SIG-M5 treated with dmso at 0.1 percent for 504 hours (cell line): ENCODE measurements around the gene CREBL2.
A peak's percentile ranks its signal among the peaks of the same experiment; 100 is the strongest.
"Not testable (repeated sequence)": the region's sequence is repeated elsewhere in the genome, so short reads cannot be mapped to it uniquely, and the experiment has no call there.

Experiments used
- DNase-seq: peaks from one replicate; lab custom pipeline; 2025; ENCODE audit not compliant: unreplicated experiment; lab: John Stamatoyannopoulos, UW

Gene CREBL2

DNA sequence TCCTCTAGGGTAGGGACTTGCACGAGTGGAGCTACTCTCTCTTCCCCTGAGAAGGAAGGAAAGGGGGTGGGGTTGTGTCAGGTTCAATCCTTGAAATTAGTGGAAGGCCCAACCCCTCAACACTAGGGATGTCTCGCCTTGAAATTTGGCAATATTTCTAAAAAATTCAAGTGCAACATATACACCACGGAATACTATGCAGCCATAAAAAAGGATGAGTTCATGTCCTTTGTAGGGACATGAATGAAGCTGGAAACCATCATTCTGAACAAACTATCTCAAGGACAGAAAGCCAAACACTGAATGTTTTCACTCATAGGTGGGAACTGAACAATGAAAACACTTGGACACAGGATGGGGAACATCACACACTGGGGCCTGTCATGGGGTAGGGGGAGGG, 15.1 kb upstream of the CREBL2 start:
- DNase-seq: not testable (repeated sequence)

DNA sequence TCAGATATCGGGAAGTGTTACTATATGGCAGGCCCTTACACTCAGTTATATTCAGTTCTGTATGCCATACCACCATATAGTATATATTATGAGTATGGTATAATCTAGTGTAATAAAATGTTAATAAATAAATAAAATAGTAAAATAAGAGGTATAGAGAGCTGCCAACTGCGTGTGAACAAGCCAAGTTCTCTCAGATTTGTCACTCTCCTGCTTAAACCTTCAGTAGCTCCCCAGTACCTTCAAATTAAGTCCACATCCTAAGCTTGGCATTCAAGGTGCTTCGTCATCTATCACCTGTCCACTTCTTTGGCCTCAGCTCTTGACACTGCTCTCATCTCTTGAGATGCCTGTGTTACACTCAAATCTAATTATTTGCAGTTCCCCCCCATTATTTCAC, 12.8 kb upstream of the CREBL2 start:
- DNase-seq: no peak

DNA sequence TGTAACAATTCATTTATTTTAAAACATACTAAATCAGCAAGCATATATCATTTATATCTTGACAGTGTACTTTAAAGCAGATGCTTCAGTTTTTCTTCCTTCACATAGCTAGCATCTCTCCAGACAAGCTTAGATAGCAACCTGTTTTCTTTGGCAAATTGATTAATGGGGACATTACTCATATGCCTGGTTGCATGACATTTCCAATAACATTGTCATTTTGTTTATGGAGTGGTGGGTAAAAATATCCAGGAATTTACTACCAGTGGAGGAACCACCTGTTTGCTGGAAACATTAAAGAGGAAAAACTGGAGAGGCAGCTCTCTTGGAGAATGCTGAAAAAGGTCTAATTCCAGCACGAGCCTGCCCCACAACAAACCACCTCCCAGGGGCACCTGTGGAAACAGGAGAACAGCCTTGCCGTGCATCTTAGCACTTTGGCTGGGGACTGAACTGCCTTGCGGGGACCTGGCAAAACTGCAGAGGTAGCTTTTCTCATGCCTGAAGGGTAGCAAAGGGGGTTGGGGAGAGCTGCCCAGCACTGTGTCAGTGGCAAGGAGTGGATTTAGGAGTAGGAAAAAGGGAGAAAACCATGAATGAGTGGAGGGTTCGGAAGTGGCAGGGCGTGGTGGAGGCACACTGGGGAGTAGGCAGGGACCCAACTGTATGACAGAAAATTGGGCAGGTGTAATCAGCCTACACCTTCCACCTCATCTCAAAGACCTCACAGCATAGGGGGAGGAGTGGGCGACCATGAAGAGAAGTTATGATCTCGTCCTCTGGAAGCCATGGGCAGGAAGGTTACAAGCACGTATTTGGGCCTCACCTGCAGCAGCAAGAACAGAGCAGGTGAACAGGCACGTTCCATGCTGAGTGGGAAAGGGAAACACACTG, 11.7 kb upstream of the CREBL2 start:
- DNase-seq: no peak

DNA sequence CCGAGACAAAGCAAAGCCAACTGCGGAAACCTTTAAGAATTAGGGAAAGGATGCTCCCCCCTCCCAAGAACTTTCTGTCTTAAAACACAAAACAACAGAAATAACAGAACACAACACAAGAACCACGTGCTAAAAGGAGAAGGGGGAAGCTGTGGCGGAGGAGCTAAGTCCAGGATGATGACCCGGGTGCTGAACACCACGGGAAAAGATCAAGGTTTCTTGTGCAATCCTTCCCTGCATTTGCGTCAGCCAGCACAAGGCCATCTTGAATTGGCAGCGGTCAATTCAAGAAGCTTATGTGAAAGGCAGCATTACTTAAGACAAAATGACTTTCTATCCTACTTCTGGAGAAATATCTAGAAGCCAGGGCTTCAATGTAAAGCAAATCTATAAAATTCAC, 11.0 kb upstream of the CREBL2 start:
- DNase-seq: no peak

DNA sequence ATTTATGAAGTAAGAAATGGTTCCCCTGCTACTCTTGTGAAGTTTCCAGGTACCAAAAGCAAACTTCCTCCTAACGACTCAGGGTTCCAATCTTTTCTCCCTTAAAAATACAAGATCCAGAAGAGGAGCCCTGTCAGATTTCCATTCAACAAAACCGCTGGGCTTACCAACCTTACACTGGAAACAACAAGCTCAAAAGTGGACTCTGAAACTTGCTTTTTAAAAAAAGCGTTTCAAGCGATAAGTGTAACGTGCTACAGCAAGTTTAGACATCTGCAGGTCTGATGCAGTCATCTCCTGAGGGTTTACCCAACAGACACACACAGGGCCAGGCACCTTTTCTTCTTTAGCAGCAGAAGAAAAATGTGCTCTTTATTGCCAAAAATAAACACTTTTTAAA, 6.9 kb upstream of the CREBL2 start:
- no peak for DNase-seq

DNA sequence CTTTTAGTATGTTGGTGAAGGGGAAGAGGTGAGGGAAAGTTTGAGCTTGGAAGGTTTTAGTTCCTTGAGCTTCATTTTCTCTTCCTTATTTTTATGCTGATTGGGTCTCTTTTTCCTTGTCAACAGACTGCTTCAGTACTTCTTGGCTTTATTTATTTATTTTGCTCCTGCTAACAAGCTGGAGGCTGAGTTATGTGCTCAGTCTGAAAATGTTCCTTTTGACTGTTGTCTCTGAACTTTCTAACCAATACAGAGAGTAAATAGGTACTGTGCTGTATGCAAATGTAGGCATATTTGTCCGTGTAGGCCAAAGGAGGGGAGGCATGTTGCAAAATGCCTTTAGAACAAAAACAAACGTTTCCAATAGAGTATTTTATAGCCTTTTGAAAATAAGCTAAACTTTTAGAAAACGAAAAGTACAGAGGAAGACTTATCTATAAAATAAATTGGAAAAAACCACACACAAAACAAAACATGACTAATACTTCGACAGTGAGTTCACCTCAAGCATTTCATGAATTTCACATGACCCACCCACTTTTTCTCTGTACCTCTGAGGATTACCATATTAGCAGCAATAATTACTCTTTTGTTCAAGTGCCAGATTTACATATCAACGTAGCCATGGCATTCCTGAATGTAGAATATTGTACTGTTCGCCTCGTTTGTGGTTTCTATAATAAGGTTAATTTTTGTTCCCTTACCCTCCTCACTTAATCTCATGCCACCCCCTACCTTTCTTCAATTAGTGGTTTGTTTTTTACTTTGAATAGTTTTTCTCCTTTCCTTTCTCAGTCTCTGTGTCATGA, 4.7 kb upstream of the CREBL2 start:
- peak; percentile 49 for DNase-seq

DNA sequence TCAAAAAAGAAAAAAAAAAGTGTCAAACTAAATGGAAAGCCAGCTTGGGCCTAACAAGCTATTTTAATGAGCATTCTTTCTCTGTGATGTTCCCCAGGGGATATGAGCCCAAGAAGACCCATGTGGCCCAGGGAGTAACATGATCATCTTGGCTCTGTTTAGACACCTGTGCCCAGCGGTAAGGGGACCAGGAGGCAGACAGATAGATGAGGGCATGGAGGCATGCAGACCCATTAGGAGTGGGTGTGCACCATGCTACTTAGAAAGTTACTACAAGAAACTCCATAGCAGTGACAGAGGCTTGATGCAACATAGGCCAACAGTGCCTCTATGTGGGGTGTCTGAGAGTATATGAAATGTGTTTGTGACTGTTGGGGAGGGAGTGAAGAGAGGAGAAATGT, 3.1 kb upstream of the CREBL2 start:
- DNase-seq: no peak

DNA sequence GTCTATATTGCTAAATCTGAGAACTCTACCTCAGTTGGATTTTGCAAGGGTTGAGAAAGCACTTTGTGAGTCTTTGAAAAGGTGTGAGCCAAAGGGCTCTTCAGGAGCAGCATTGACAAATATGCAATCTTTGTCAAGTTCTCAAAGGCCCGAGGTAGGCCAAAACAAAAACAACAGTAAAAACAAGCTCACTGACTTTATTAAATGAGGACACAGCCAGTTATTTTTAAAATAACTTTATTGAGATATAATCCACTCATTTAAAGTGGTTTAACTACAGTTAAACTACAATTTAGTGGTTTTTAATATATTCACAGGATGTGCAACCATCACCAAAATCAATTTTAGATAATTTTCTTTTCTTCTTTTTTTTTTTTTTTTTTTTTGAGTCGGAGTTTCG, 2.0 kb upstream of the CREBL2 start:
- DNase-seq: no peak

DNA sequence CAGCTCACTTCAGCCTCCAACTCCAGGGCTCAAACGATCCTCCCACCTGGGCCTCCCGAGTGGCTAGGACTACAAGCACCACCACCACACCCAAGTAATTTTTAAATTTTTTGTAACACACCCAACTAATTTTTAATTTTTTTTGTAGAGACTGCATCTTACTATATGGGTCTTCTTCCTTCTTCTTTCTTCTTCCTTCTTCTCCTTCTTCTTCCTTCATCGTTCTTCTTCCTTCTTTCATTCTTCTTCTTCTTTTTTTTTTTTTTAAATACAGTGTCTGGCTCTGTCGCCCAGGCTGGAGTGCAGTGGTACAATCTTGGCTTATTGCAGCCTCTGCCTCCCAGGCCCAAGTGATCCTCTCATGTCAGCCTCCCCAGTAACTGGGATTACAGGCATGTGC, 965 bp upstream of the CREBL2 start:
- DNase-seq: no peak

DNA sequence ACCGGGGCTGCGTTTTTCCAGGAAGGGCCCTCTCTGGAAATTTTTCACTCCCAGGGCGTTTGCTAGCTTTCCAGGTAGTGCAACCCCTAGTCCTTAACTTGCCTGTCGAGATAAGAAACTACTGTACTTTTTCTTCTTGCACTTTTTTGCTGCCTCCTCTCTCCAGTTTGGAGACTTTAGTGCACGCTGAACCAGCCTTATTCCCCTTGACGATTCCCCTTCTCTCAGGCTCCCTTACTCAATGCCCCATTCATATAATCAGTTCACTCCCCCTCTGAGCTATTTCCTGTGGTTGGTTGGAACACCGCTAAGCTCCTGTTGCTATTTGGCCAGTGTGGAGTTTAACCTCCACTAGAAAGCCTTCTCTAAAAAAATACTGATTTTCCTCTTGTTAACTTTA, 682 bp downstream of the CREBL2 start:
- peak; percentile 54 for DNase-seq

DNA sequence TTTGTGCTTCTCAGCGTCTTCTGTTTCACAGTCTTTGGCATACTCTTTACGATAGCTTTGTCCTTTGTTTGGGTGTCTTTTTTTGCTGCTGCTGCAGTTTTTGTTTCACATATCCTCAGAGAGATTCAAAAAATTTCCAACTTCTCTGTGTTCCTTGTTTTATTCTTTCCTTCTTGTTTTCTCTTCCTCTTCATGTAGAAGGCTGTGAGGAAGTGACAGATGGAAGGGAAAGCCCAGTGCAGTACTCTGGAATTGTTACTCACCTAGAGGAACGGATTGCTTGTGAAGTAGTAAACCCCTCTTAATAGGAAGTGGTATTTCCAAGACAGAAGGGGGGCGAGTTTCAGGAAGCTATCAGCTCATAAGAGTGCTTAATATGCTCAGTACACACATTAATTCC, 1.7 kb downstream of the CREBL2 start:
- no peak for DNase-seq

DNA sequence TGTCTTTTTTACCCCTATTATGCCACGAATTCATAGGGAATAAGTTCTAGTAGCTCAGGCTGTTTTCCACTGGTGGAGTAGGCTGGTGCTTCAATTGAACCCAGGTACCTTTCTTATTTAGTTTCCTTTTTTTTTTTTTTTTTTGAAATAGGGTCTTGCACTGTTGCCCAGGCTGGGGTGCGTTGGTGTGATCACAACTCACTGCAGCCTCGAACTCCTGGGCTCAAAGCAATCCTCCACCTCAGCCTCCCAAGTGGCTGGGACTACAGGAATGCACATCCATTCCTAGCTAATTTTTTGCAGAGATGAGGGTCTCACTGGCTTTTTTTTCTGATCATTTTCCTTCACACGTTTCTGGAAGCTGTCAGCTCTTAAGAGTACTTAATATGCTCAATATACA, 2.7 kb downstream of the CREBL2 start:
- no peak for DNase-seq

DNA sequence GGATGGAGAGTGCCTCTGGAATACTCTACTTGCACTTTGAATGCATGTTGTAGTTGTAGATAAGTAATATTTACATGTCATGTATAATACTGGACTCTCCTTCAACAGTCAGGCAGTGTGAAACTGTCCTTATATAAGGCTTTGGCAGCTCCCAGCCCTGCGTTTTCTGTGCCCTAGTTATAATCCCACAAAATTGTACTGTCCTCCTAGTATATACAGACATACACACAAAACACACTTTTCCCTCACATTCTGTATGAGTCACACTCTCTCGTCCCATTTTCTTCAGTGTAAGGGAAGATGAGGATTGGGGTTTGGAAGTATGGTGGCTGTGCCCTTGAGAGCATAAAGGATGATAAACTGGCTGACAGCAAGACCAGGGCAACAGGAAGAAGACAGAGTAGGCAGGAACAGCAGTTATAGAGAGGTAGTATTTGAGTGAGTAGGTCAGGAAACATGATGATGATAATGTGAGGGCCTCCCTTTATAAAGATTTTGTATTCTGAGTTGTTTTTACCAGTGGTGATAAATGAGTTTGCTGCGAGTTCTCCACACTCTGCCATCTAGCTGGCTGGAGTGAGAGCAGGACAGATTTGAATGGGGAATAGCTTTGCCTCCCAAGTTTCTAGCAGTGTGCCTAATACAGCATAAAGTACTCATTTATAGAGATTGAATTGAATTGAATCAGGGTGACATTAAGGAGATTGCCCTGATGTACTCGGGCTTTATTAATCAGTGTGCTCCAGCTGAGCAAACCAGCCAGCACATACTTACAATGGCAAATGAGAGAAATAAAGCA, 5.0 kb downstream of the CREBL2 start:
- no peak for DNase-seq

DNA sequence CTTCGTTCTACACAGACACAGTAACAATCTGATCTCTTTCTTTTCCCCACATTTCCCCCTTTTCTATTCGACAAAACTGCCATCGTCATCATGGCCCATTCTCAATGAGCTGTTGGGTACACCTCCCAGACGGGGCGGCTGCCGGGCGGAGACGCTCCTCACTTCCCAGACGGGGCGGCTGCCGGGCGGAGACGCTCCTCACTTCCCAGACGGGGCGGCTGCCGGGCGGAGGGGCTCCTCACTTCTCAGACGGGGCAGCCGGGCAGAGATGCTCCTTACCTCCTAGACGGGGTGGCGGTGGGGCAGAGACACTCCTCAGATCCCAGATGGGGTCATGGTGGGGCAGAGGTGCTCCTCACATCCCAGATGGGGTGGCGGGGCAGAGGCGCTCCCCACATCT, 6.4 kb downstream of the CREBL2 start:
- not testable (repeated sequence) for DNase-seq

DNA sequence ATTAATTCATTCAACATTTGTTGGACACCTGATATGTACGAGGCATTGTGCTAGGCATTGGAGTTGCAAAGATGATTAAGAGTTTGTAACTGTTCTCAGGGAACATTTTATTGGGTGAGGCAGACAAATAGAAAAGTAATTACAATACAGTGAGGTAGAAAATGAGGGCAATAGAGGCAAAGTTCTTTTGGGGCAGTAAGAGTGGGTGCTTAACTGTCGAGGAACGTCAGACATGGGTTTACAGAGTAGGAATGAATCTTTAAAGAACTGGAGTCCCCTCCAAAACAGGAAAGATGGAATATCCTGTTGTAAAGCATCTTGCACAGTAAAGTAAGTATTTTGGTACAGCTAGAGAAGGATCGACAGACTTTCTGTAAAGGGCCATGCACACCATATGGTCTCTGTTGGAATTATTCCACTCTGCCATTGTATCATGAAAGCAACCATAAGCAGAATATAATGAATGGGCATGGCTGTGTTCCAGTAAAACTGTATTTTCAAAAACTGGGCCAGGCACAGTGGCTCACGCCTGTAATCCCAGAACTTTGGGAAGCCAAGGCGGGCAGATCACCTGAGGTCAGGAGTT, 9.1 kb downstream of the CREBL2 start:
- no peak for DNase-seq

DNA sequence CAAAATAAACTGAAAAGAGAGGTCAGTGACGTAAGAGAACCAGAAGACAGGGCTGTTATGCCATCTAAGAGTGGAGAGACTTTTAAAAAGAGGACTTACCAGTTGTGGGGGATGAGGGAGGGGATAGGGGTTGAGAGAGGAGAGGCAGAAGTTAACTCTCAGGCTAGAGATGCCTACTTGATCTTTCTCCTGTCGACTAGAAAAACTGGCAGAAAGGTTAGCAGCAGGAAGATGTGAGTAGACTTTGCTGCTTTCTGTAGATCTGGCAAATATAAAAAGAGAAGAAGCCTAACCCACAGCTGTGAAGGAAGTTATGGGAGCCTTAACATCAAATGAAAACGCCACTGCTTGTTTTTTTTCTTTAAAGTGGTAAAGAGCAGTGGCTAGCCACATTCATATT, 10.7 kb downstream of the CREBL2 start:
- DNase-seq: no peak

DNA sequence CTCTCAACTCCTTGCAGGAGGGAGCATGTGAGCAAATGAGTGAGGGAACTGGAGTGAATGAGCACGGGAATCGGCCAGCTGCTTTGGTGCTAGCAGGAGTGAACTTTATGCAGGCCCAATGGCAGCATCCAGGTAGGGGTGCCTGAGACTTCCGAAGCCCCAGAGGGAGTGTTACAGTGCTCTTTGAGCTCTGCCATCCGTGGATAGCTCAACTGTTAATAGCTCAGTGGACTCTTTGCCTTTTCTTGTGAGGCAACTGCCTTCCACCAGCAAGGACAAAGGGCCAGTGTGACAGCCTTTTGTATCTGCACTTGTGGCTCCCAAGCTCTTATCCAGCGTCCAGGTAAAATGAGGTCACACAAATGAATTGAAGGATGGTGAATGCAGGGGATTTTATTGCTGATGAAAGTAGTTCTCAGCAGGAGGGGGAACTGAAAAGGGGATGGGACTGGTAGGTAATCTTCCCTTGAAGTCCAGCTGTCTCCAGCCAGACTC, 12.9 kb downstream of the CREBL2 start:
- DNase-seq: no peak

DNA sequence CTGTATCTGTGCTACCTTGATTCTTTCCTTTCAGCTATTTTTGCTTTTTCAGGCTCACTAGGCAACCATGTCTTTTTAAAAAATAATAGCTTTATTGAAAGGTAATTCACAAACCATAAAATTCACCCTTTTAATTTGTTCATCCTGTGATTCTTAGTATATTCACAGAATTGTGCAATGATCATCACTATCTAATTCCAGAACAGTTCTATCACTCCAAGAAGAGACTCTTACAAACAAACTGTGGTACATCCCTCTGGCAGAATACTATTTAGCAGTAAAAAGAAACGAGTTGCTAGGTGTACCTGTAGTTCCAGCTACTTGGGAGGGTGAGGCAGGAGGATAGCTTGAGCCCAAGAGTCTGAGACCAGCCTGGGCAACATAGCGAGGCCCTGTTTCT, 14.8 kb downstream of the CREBL2 start:
- no peak for DNase-seq

DNA sequence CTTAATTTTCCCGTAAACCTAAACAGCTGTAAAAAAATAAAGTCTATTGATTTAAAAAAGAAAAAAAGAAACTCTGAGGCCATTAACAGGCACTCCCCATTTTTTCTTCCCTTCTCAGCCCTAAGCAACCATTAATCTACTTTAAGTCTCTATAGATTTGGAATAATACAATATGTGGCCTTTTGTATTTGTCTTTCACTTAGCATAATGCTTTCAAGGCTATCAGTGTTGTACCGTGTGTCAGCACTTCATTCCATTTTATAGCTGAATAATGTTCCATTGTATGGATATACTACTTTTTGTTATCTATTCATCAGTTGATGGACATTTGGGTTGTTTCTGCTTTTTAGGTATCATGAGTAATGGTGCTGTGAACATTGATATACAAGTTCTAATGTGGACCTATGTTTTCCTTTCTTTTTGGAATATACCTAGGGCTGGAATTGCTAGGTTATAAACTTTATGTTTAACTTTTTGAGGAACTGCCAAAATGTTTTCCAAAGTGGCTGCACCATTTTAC, 15.7 kb downstream of the CREBL2 start:
- no peak for DNase-seq

DNA sequence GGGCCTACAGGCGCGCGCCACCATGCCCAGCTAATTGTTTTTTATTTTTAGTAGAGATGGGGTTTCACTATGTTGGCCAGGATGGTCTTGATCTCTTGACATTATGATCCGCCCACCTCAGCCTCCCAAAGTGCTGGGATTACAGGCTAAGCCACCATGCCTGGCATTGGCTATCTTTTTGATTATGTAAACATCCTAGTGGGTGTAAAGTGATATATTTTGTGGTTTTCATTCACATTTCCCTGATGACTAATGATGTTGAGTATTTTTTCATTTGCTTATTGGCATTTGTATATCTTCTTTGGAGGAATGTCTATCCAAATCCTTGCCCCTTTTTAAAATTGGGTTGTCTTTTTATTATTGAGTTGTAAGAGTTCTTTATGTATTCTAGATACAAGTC, 16.3 kb downstream of the CREBL2 start:
- DNase-seq: no peak

DNA sequence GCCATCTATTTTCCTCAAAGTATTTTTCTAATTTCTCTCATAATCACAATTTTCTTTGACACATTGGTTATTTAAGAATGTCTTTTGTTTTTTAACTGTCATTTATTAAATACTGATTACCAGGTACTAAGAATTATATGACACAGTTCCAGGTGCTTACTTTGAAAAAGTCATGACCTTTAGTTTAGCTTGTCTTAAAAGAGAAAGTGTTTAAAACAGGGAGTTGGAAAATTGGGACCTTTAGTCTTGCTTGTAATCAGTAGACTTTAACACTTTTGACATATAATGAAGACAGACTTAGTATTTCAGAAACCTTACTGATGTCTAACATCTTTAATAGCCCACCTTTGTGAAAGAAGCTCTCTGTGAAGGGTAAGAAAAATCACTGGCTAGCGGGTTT, 19.2 kb downstream of the CREBL2 start:
- DNase-seq: no peak
